CD4-positive, alpha-beta T cell (primary cell): Measurements from ENCODE around the gene SEMA4B. TPM values are rescaled to one million over a fixed set of nuclear protein-coding genes. Genes with fewer than 3 reads are reported as not detected.
"Not testable (repeated sequence)": the region's sequence is repeated elsewhere in the genome, so short reads cannot be mapped to it uniquely, and the experiment has no call there.

Source experiments
- ATAC-seq: fragments of 200-7000 bp; cut with Tn5 transposase; one replicate; pipeline ENCODE4 v1.10.0; 2022; ENCODE audit warnings: mild to moderate bottlenecking; ENCODE audit not compliant: poor library complexity
- CTCF ChIA-PET: fragments of 350-600 bp; sonication (Branson Sonifier 250); formaldehyde crosslinking; loops from one replicate; lab custom pipeline; 2021; ENCODE audit warnings: antibody characterized with exemption, inconsistent platforms; lab: Charles Lee
- POLR2A ChIA-PET: fragments of 350-600 bp; sonication (Branson Sonifier 250); formaldehyde crosslinking; loops from one replicate; lab custom pipeline; 2021; ENCODE audit warnings: antibody characterized with exemption, inconsistent platforms; lab: Charles Lee
- DNase-seq, 14 experiments: peaks; one replicate each; pipeline ENCODE4 v3.0.0-alpha.2; 2013 to 2020; ENCODE audit warnings: mixed read lengths in 2 of 14
- H3K27ac ChIP-seq, 2 donors: one replicate each; pipeline versions ENCODE4 v1.5.1 to v1.7.0; 2013; ENCODE audit warnings: low read length in 2 of 2, low read depth in 1 of 2, mild to moderate bottlenecking in 1 of 2
- H3K27me3 ChIP-seq, 2 experiments: 1 replicate in 1 of 2; 2 replicates in 1 of 2; pipeline versions ENCODE4 v1.6.1 to v1.7.0; 2013; ENCODE audit warnings: low read length in 2 of 2, control low read depth in 1 of 2, mild to moderate bottlenecking in 1 of 2, moderate library complexity in 1 of 2; ENCODE audit not compliant: insufficient read depth in 2 of 2, control insufficient read depth in 1 of 2
- H3K36me3 ChIP-seq: one replicate; pipeline ENCODE4 v1.6.1; 2013; ENCODE audit warnings: low read length, control low read depth; ENCODE audit not compliant: insufficient read depth
- H3K4me1 ChIP-seq: one replicate; pipeline ENCODE4 v1.6.1; 2013; ENCODE audit warnings: low read length, control low read depth; ENCODE audit not compliant: insufficient read depth
- H3K4me3 ChIP-seq: one replicate; pipeline ENCODE4 v1.5.1; 2013; ENCODE audit warnings: mild to moderate bottlenecking, low read length, moderate library complexity
- H3K9me3 ChIP-seq, 2 experiments: 1 replicate in 1 of 2; 2 replicates in 1 of 2; pipeline versions ENCODE4 v1.6.1 to v1.7.0; 2013; ENCODE audit warnings: low read length in 2 of 2, mild to moderate bottlenecking in 2 of 2, control low read depth in 1 of 2, moderate library complexity in 1 of 2; ENCODE audit not compliant: control insufficient read depth in 1 of 2, insufficient read depth in 1 of 2
- H3K27ac Mint-ChIP-seq: one replicate; pipeline ENCODE4 v1.8.0; 2020; ENCODE audit warnings: mixed read lengths
- H3K27me3 Mint-ChIP-seq: one replicate; pipeline ENCODE4 v1.8.0; 2021; ENCODE audit warnings: mixed read lengths
- H3K36me3 Mint-ChIP-seq: one replicate; pipeline ENCODE4 v1.8.0; 2021; ENCODE audit warnings: low read depth, mixed read lengths
- H3K4me1 Mint-ChIP-seq: one replicate; pipeline ENCODE4 v1.8.0; 2021; ENCODE audit warnings: low read depth, mixed read lengths
- H3K4me3 Mint-ChIP-seq: one replicate; pipeline ENCODE4 v1.8.0; 2020; ENCODE audit warnings: mild to moderate bottlenecking, mixed read lengths
- H3K9me3 Mint-ChIP-seq: one replicate; pipeline ENCODE4 v1.8.0; 2020; ENCODE audit warnings: mixed read lengths
- intact Hi-C, 2 experiments: fragments of 100-400 bp; cut with DNase I in 1 of 2; cut with micrococcal nuclease in 1 of 2; formaldehyde crosslinking; loops; one replicate each; pipeline versions ENCODE4 v1.15.1 to v1.9.0; 2023 to 2025; cut with DNase I, micrococcal nuclease
- total RNA-seq, 174 experiments: library from RNA in 2 of 174; stranded (reverse) in 2 of 174; gene quantifications; one replicate each; pipeline ENCODE4 v1.2.3 and lab custom pipeline; 2021 to 2026
- TF ChIP-seq, protein P1 (sequence below): fragments of 200-600 bp; IDR thresholded peaks from one replicate; pipeline ENCODE4 v1.8.0; 2022; ENCODE audit warnings: antibody characterized with exemption, mild to moderate bottlenecking

SEMA4B gene
- total RNA-seq, 2 experiments from 2014 or later = 8.0 to 9.5 TPM

GRCh38 chr15:90184786-90185704 is 16.1 kb upstream of the SEMA4B start:
- Mint-ChIP-seq H3K36me3 (no peaks in the 10 kb centered on the region), H3K4me3 (peak overlapping the region; percentile 81), H3K27me3 (no peaks in the 10 kb centered on the region), H3K4me1 (peaks cover 13% of the 10 kb centered on the region), H3K9me3 (no peaks in the 10 kb centered on the region), H3K27ac (peak overlapping the region; percentile 7)
- H3K9me3 ChIP-seq = no peaks in the 10 kb centered on the region
- no peak overlapping the region for H3K27ac ChIP-seq
- no peaks in the 10 kb centered on the region for H3K27me3 ChIP-seq
- ChIA-PET CTCF (no interaction called here), POLR2A (no interaction called here)
- intact Hi-C loops = no loop called here
- DNase-seq (peak; percentile 24 to 79 (median 52)), ATAC-seq (peak; percentile 84)
- TF ChIP-seq, protein P1, sequence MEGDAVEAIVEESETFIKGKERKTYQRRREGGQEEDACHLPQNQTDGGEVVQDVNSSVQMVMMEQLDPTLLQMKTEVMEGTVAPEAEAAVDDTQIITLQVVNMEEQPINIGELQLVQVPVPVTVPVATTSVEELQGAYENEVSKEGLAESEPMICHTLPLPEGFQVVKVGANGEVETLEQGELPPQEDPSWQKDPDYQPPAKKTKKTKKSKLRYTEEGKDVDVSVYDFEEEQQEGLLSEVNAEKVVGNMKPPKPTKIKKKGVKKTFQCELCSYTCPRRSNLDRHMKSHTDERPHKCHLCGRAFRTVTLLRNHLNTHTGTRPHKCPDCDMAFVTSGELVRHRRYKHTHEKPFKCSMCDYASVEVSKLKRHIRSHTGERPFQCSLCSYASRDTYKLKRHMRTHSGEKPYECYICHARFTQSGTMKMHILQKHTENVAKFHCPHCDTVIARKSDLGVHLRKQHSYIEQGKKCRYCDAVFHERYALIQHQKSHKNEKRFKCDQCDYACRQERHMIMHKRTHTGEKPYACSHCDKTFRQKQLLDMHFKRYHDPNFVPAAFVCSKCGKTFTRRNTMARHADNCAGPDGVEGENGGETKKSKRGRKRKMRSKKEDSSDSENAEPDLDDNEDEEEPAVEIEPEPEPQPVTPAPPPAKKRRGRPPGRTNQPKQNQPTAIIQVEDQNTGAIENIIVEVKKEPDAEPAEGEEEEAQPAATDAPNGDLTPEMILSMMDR = no peak
- H3K36me3 ChIP-seq = no peaks in the 10 kb centered on the region
- peaks cover 17% of the 10 kb centered on the region for H3K4me1 ChIP-seq
- H3K4me3 ChIP-seq = peak overlapping the region; percentile 63

- H3K36me3 Mint-ChIP-seq = no peaks in the 10 kb centered on the region
- TF ChIP-seq, protein P1 = no peak
- H3K9me3 Mint-ChIP-seq = no peaks in the 10 kb centered on the region
- Histone ChIP-seq H3K4me1 (peaks cover 34% of the 10 kb centered on the region), H3K9me3 (no peaks in the 10 kb centered on the region), H3K27me3 (no peaks in the 10 kb centered on the region), H3K27ac (no peak overlapping the region), H3K4me3 (no peak overlapping the region), H3K36me3 (no peaks in the 10 kb centered on the region)
- H3K27ac Mint-ChIP-seq = no peak overlapping the region
- no peak overlapping the region for H3K4me3 Mint-ChIP-seq
- ATAC-seq (no peak), DNase-seq (no peak)
- POLR2A ChIA-PET = interaction anchor here (1.1 to 1.4 kb wide), 2 partner anchors 9 to 13 kb away, joined by 4 to 5 read pairs; partner anchors contain the start of gene SEMA4B
- H3K4me1 Mint-ChIP-seq = peaks cover 25% of the 10 kb centered on the region
- H3K27me3 Mint-ChIP-seq = no peaks in the 10 kb centered on the region
- CTCF ChIA-PET = interaction anchor here (0.5 to 0.6 kb wide), 2 partner anchors 157 to 316 kb away, joined by 3 read pairs; no protein-coding TSS in a partner anchor
- intact Hi-C loops = no loop called here
Measured at GRCh38 chr15:90187257-90187868, 13.8 kb upstream of the SEMA4B start.

DNA sequence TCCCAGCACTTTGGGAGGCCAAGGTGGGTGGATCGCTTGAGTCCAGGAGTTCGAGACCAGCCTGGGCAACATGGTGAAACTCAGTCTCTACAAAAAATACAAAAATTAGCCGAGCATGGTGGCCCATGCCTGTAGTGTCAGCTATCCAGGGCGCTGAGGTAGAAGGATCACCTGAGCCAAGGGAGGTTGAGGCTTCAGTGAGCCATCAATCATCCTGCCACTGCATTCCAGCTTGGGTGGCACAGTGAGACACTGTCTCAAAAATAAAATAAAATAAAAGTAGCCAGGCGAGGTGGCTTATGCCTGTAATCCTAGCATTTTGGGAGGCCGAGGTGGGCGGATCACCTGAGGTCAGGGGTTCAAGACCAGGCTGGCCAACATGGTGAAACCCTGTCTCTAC is 13.1 kb upstream of the SEMA4B start:
- H3K4me3 ChIP-seq, H3K9me3 Mint-ChIP-seq, H3K27me3 ChIP-seq, H3K27ac Mint-ChIP-seq, H3K27ac ChIP-seq, H3K36me3 Mint-ChIP-seq, DNase-seq, POLR2A ChIA-PET, ATAC-seq, H3K9me3 ChIP-seq, H3K4me3 Mint-ChIP-seq, H3K36me3 ChIP-seq, CTCF ChIA-PET, H3K27me3 Mint-ChIP-seq, intact Hi-C loops: not testable (repeated sequence)
- peaks cover 32% of the 10 kb centered on the region for H3K4me1 Mint-ChIP-seq
- H3K4me1 ChIP-seq = peaks cover 41% of the 10 kb centered on the region
